Measurements from ENCODE around the gene SLC27A5.

DNA sequence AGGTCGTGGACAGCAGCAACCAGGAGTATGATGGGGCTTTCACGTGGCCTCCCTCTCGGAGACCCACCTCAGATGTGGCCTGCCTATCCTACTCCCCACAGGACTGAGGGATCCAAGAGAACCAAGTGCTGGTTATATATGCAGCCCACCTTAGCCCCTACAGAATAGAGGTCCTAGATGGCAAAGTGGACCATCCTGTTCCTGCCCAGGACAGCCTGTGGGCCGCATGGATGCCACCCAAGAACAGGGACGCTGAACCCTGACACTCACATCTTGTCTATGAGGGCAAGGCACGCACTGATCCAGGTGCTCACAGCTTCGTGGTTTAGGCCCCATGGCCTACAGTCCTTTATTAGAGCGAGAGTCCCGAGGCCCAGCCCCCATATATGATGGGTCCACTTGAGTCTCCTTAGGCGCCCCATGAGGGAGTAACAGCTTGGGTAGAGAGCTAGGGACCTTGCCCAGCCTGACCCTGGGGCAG lies 1.5 kb upstream of the SLC27A5 start:
- no peak for TF ChIP-seq CTCF (conservative IDR thresholded peaks at IDR 0.05 in 1 of 2, IDR thresholded peaks at IDR 0.05 in 1 of 2; ENCODE audit: extremely low read depth in 1 of 2, insufficient read depth in 1 of 2, low read depth in 1 of 2, low read length in 2 of 2)
- no peak for TF ChIP-seq EZH2 (IDR thresholded peaks at IDR 0.05; ENCODE audit: borderline replicate concordance, low read length)

All from mammary epithelial cell (primary cell).